ENCODE data around the gene GEMIN7. TPM values are rescaled to one million over a fixed set of nuclear protein-coding genes. Genes with fewer than 3 reads are reported as not detected.

The GEMIN7 gene
- polyA plus RNA-seq, 1 donor from 2014 or later, result 26.5 TPM

DNA sequence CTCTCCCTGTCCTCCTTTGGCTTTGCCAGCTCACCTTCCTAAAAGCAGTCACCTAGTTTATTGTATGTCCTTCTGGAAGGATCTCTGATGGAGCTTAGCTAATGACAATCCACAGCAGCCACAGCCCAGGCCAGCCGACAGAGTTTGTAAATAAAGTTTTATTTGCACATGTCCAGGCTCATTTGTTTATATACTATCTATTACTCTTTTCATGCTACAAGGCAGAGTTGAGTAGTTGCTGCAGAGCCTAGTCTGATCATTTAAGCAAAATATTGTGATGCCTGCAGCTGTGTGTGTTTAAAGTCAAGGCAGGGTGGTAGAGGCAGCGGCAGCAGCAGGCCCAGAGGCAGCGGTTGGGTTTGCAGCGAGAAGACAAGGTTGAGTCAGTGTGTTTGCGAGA, 49.1 kb downstream of the GEMIN7 start:
- TF ChIP-seq EZH2 (IDR thresholded peaks at IDR 0.05; ENCODE audit: borderline replicate concordance, insufficient read depth, low read length, poor library complexity, severe bottlenecking), result no peak
- TF ChIP-seq REST (IDR thresholded peaks at IDR 0.05; ENCODE audit: borderline replicate concordance), result no peak
- TF ChIP-seq POLR2AphosphoS5 (IDR thresholded peaks at IDR 0.05), result no peak
- TF ChIP-seq MXI1 (conservative IDR thresholded peaks at IDR 0.05; ENCODE audit: poor library complexity, severe bottlenecking), result no peak
- TF ChIP-seq EP300 (conservative IDR thresholded peaks at IDR 0.05; ENCODE audit: poor library complexity, severe bottlenecking), result no peak
- no peak for TF ChIP-seq SMC3 (conservative IDR thresholded peaks at IDR 0.05; ENCODE audit: poor library complexity)
- no peak for TF ChIP-seq RAD21 (conservative IDR thresholded peaks at IDR 0.05)
- no peak for TF ChIP-seq TAF1 (IDR thresholded peaks at IDR 0.05; ENCODE audit: low read depth)
- TF ChIP-seq, protein P1, sequence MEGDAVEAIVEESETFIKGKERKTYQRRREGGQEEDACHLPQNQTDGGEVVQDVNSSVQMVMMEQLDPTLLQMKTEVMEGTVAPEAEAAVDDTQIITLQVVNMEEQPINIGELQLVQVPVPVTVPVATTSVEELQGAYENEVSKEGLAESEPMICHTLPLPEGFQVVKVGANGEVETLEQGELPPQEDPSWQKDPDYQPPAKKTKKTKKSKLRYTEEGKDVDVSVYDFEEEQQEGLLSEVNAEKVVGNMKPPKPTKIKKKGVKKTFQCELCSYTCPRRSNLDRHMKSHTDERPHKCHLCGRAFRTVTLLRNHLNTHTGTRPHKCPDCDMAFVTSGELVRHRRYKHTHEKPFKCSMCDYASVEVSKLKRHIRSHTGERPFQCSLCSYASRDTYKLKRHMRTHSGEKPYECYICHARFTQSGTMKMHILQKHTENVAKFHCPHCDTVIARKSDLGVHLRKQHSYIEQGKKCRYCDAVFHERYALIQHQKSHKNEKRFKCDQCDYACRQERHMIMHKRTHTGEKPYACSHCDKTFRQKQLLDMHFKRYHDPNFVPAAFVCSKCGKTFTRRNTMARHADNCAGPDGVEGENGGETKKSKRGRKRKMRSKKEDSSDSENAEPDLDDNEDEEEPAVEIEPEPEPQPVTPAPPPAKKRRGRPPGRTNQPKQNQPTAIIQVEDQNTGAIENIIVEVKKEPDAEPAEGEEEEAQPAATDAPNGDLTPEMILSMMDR (IDR thresholded peaks at IDR 0.05; ENCODE audit: poor library complexity, severe bottlenecking), result no peak
- Histone ChIP-seq H2AFZ (ENCODE audit: low read depth, low read length) (no peak overlapping the region), H3K79me2 (replicated peaks; ENCODE audit: insufficient read depth, low read length) (peaks cover 13% of the 10 kb centered on the region), H3K9me3 (ENCODE audit: low read length) (no peaks in the 10 kb centered on the region), H3K4me2 (ENCODE audit: low read length) (no peak overlapping the region), H3K4me3 (ENCODE audit: low read length) (no peak overlapping the region), H3K27me3 (ENCODE audit: insufficient read depth, low read depth, low read length) (no peaks in the 10 kb centered on the region), H3K36me3 (ENCODE audit: insufficient read depth, low read length) (no peaks in the 10 kb centered on the region), H3F3A (ENCODE audit: insufficient read depth, low read length, poor library complexity, severe bottlenecking) (no peaks in the 10 kb centered on the region), H3K9ac (ENCODE audit: low read length) (no peak overlapping the region), H3K9me2 (ENCODE audit: insufficient read depth, low read length) (no peaks in the 10 kb centered on the region), H3K27ac (ENCODE audit: low read length) (no peak overlapping the region), H4K20me1 (ENCODE audit: insufficient read depth) (no peaks in the 10 kb centered on the region)

- Histone ChIP-seq H3K79me2 (replicated peaks; ENCODE audit: insufficient read depth, low read length) (peaks cover 13% of the 10 kb centered on the region), H3K36me3 (ENCODE audit: insufficient read depth, low read length) (no peaks in the 10 kb centered on the region), H3K4me3 (ENCODE audit: low read length) (no peak overlapping the region), H3F3A (ENCODE audit: insufficient read depth, low read length, poor library complexity, severe bottlenecking) (no peaks in the 10 kb centered on the region), H4K20me1 (ENCODE audit: insufficient read depth) (no peaks in the 10 kb centered on the region), H3K9me3 (ENCODE audit: low read length) (no peaks in the 10 kb centered on the region), H3K27ac (ENCODE audit: low read length) (no peak overlapping the region), H3K9ac (ENCODE audit: low read length) (no peak overlapping the region), H3K4me2 (ENCODE audit: low read length) (no peak overlapping the region), H2AFZ (ENCODE audit: low read depth, low read length) (no peak overlapping the region), H3K9me2 (ENCODE audit: insufficient read depth, low read length) (no peaks in the 10 kb centered on the region), H3K27me3 (ENCODE audit: insufficient read depth, low read depth, low read length) (no peaks in the 10 kb centered on the region)
- TF ChIP-seq REST (IDR thresholded peaks at IDR 0.05; ENCODE audit: borderline replicate concordance) (no peak), TAF1 (IDR thresholded peaks at IDR 0.05; ENCODE audit: low read depth) (no peak), POLR2AphosphoS5 (IDR thresholded peaks at IDR 0.05) (no peak), RAD21 (conservative IDR thresholded peaks at IDR 0.05) (no peak), SMC3 (conservative IDR thresholded peaks at IDR 0.05; ENCODE audit: poor library complexity) (no peak), EZH2 (IDR thresholded peaks at IDR 0.05; ENCODE audit: borderline replicate concordance, insufficient read depth, low read length, poor library complexity, severe bottlenecking) (no peak), MXI1 (conservative IDR thresholded peaks at IDR 0.05; ENCODE audit: poor library complexity, severe bottlenecking) (no peak), EP300 (conservative IDR thresholded peaks at IDR 0.05; ENCODE audit: poor library complexity, severe bottlenecking) (no peak)
- TF ChIP-seq, protein P1 (IDR thresholded peaks at IDR 0.05; ENCODE audit: poor library complexity, severe bottlenecking), result no peak
These were observed 49.7 kb downstream of the GEMIN7 start for GRCh38 chr19:45128806-45129205.
